GM18867 (cell line): ENCODE measurements around the gene CRK.
A peak's percentile ranks its signal among the peaks of the same experiment; 100 is the strongest.
"Not testable (repeated sequence)": the region's sequence is repeated elsewhere in the genome, so short reads cannot be mapped to it uniquely, and the experiment has no call there.

Experiments used
- ATAC-seq: cut with Tn5 transposase; IDR thresholded peaks from one replicate; pipeline ENCODE4 v1.9.1; 2021; ENCODE audit warnings: mild to moderate bottlenecking, moderate library complexity; ENCODE audit not compliant: unreplicated experiment

The CRK gene

GRCh38 chr17:1469231-1469852, 13.3 kb upstream of the CRK start:
- no peak for ATAC-seq

- ATAC-seq, result no peak
Observed at GRCh38 chr17:1467898-1468492, 12.0 kb upstream of the CRK start.

GRCh38 chr17:1467258-1467657, 11.2 kb upstream of the CRK start:
- no peak for ATAC-seq

- no peak for ATAC-seq
Observed at GRCh38 chr17:1464186-1464585, 8.2 kb upstream of the CRK start.

- no peak for ATAC-seq
Observed at GRCh38 chr17:1462164-1463112, 6.4 kb upstream of the CRK start.

GRCh38 chr17:1461198-1461944, 5.3 kb upstream of the CRK start:
- no peak for ATAC-seq

- no peak for ATAC-seq
Observed at GRCh38 chr17:1460233-1460632, 4.2 kb upstream of the CRK start.

- peak; percentile 30 for ATAC-seq
Observed at GRCh38 chr17:1455291-1455796, 688 bp downstream of the CRK start.

GRCh38 chr17:1454541-1454940, 1.5 kb downstream of the CRK start:
- ATAC-seq, result no peak

GRCh38 chr17:1453694-1454093, 2.3 kb downstream of the CRK start:
- ATAC-seq, result not testable (repeated sequence)

GRCh38 chr17:1452836-1453235, 3.2 kb downstream of the CRK start:
- ATAC-seq, result no peak

GRCh38 chr17:1450261-1450660, 5.8 kb downstream of the CRK start:
- not testable (repeated sequence) for ATAC-seq

GRCh38 chr17:1449412-1449967, 6.5 kb downstream of the CRK start:
- ATAC-seq, result no peak

- no peak for ATAC-seq
Observed at GRCh38 chr17:1447052-1447451, 9.0 kb downstream of the CRK start.

GRCh38 chr17:1446201-1446600, 9.8 kb downstream of the CRK start:
- ATAC-seq, result no peak

GRCh38 chr17:1445695-1446094, 10.3 kb downstream of the CRK start:
- ATAC-seq, result not testable (repeated sequence)

GRCh38 chr17:1442721-1443120, 13.3 kb downstream of the CRK start:
- not testable (repeated sequence) for ATAC-seq

- ATAC-seq, result no peak
Observed at GRCh38 chr17:1442187-1442586, 13.8 kb downstream of the CRK start.

- ATAC-seq, result no peak
Observed at GRCh38 chr17:1440921-1441320, 15.1 kb downstream of the CRK start.

GRCh38 chr17:1438593-1439083, 17.4 kb downstream of the CRK start:
- no peak for ATAC-seq
